Epithelial cell of proximal tubule (primary cell): ENCODE data around the gene ANKUB1. TPM values are rescaled to one million over a fixed set of nuclear protein-coding genes. Genes with fewer than 3 reads are reported as not detected.

Source experiments
- DNase-seq: peaks from one replicate; pipeline ENCODE4 v3.0.0-alpha.2; 2011; ENCODE audit warnings: low read depth
- H3K4me3 ChIP-seq: 2 replicates; pipeline ENCODE4 v1.5.1; 2011; ENCODE audit warnings: low read depth, mild to moderate bottlenecking, low read length
- total RNA-seq: library from RNA; depleted of rRNA; stranded (reverse); fragments of >200 nt; gene quantifications from 2 replicates; pipeline ENCODE4 v1.2.3, GENCODE V29; 2015
- TF ChIP-seq, protein P1 (sequence below): conservative IDR thresholded peaks from 2 replicates; pipeline ENCODE4 v1.5.1; 2012; ENCODE audit warnings: low read depth, mild to moderate bottlenecking, low read length

Gene ANKUB1
- total RNA-seq, 1 donor from 2014 or later, result not detected

DNA sequence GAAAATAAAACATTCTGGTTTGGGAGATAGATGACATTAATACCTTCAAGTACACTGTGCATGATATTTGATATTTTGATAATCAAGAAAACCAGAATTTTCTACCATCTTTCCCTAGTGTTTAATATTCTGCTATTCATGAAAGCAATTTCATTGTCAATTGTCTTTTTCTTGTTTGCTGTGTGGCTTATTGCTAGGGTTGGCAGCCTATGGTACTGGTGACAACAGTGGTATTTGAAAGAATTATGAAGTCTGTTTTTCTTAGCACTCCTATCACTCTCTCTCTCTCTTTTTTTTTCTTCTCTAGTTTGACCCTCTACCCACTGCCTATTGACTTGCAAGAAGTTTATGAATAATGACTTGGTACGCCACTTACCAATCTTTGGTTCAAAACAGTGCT lies 36.0 kb upstream of the ANKUB1 start:
- no peak for DNase-seq
- no peak overlapping the region for H3K4me3 ChIP-seq
- TF ChIP-seq, protein P1, sequence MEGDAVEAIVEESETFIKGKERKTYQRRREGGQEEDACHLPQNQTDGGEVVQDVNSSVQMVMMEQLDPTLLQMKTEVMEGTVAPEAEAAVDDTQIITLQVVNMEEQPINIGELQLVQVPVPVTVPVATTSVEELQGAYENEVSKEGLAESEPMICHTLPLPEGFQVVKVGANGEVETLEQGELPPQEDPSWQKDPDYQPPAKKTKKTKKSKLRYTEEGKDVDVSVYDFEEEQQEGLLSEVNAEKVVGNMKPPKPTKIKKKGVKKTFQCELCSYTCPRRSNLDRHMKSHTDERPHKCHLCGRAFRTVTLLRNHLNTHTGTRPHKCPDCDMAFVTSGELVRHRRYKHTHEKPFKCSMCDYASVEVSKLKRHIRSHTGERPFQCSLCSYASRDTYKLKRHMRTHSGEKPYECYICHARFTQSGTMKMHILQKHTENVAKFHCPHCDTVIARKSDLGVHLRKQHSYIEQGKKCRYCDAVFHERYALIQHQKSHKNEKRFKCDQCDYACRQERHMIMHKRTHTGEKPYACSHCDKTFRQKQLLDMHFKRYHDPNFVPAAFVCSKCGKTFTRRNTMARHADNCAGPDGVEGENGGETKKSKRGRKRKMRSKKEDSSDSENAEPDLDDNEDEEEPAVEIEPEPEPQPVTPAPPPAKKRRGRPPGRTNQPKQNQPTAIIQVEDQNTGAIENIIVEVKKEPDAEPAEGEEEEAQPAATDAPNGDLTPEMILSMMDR, result no peak

- TF ChIP-seq, protein P1, result no peak
- H3K4me3 ChIP-seq, result no peak overlapping the region
- no peak for DNase-seq
Observed at GRCh38 chr3:149826636-149827035, 34.3 kb upstream of the ANKUB1 start.

DNA sequence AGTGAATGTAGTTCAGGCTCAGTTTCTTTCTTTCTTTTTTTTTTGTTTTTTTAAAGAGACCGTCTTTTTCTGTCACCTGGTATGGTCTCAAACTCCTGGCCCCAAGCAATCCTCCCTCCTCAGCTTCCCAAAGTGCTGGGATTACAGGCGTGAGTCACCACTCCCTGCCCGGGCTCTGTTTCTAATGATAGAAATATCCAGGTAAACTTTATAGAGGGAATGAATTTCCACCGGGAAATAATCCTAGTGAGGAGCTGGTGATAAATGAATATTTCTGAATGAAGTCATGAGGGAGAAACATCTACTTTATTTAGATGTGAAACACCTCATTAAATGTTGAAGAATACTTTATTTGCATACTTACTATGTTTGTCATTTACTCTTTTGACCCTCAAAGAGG lies 27.8 kb upstream of the ANKUB1 start:
- no peak for DNase-seq
- no peak overlapping the region for H3K4me3 ChIP-seq
- TF ChIP-seq, protein P1, result no peak

DNA sequence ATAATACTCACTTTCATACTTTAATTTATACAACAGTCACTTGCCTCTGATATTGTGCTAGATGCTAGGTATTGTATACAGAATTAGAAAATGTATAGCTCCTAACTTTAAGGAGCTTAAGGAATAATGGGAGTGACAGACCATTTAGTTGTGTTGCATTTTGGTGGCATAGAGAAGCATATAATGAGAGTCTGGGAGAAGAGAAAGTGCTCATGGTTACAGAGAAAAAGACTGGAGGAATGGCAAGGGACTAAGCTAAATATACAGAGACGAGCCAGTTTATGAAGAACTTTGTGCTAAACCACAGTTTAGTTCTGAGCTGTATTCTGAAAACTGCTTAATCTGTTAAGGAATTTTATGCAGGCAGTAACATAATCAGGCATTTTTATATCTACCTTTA lies 27.1 kb upstream of the ANKUB1 start:
- no peak for DNase-seq
- TF ChIP-seq, protein P1, result no peak
- no peak overlapping the region for H3K4me3 ChIP-seq

DNA sequence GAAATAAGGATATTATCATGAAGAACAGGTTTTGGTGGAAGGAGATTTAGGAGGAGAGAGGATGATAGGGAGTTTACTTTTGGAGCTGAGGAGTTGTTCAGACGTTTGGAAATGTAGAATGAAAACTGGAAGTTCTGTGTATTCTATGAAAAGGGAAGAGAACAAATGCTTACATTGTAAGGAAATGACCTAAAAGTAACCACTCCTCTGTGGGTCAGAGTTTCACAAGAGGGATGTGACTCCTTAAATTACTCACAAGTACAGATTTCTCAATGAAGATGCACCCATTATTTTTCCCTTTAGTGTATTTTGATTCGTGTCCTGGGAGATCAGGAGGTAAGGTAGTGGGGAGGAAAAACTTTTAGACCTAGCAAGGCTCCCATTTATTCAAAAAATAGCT lies 24.6 kb upstream of the ANKUB1 start:
- TF ChIP-seq, protein P1, result no peak
- peak; percentile 18 for DNase-seq
- H3K4me3 ChIP-seq, result no peak overlapping the region

DNA sequence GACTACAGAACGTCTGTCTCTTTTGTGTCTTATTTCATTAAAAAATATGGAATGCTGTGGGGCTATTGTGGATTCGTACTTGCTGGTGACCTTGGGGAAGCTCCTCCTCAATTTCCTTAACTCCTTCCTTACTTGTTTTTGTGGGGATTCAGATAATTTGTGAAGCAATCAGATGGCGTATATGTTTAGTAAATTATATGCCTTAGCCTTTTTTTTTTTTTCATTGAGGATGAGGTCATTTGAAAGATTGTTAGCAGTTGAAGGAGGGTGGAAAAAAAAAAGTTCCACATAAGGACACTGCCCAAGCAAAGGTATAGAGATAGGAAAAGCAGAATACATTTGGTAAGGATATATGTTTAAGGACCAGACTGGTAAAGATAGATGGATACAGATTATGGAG lies 24.0 kb upstream of the ANKUB1 start:
- H3K4me3 ChIP-seq, result no peak overlapping the region
- TF ChIP-seq, protein P1, result no peak
- no peak for DNase-seq

- no peak overlapping the region for H3K4me3 ChIP-seq
- TF ChIP-seq, protein P1, result no peak
Observed at GRCh38 chr3:149815728-149816127, 23.4 kb upstream of the ANKUB1 start.

More at GRCh38 chr3:149815728-149816127, 23.4 kb upstream of the ANKUB1 start:
- no peak for DNase-seq
